Glomerular visceral epithelial cell (primary cell): ENCODE measurements around the gene KRTAP10-11.
"Not testable (repeated sequence)": the region's sequence is repeated elsewhere in the genome, so short reads cannot be mapped to it uniquely, and the experiment has no call there.

Source experiments
- DNase-seq: peaks from one replicate; pipeline ENCODE4 v3.0.0-alpha.2; 2016; ENCODE audit errors: extremely low spot score

Gene KRTAP10-11, protein sequence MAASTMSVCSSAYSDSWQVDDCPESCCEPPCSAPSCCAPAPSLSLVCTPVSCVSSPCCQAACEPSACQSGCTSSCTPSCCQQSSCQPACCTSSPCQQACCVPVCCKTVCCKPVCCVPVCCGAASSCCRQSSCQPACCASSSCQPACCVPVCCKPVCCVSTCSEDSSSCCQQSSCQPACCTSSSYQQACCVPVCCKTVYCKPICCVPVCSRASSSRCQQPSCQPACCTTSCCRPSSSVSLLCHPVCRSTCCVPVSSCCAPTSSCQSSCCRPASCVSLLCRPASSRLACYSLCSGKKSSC

DNA sequence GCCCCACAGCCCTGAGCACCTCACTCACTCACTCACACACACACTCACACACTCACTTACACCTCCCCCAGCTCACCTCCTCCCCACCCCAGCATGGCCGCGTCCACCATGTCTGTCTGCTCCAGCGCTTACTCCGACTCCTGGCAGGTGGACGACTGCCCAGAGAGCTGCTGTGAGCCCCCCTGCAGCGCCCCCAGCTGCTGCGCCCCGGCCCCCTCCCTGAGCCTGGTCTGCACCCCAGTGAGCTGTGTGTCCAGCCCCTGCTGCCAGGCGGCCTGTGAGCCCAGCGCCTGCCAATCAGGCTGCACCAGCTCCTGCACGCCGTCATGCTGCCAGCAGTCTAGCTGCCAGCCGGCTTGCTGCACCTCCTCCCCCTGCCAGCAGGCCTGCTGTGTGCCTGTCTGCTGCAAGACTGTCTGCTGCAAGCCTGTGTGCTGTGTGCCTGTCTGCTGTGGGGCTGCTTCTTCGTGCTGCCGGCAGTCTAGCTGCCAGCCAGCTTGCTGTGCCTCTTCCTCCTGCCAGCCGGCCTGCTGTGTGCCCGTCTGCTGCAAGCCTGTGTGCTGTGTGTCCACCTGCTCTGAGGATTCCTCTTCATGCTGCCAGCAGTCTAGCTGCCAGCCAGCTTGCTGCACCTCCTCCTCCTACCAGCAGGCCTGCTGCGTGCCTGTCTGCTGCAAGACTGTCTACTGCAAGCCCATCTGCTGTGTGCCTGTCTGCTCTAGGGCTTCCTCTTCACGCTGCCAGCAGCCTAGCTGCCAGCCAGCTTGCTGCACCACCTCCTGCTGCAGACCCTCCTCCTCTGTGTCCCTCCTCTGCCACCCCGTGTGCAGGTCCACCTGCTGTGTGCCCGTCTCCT, at the start of gene KRTAP10-11:
Gene KRTAP10-11 (plus strand): TSS at position 49 of the 856 bp plus-strand sequence. CDS start 45 bp downstream, at position 94.
- not testable (repeated sequence) for DNase-seq

GRCh38 chr21:44598061-44598460, 48.2 kb upstream of the KRTAP10-11 start:
- no peak for DNase-seq

DNA sequence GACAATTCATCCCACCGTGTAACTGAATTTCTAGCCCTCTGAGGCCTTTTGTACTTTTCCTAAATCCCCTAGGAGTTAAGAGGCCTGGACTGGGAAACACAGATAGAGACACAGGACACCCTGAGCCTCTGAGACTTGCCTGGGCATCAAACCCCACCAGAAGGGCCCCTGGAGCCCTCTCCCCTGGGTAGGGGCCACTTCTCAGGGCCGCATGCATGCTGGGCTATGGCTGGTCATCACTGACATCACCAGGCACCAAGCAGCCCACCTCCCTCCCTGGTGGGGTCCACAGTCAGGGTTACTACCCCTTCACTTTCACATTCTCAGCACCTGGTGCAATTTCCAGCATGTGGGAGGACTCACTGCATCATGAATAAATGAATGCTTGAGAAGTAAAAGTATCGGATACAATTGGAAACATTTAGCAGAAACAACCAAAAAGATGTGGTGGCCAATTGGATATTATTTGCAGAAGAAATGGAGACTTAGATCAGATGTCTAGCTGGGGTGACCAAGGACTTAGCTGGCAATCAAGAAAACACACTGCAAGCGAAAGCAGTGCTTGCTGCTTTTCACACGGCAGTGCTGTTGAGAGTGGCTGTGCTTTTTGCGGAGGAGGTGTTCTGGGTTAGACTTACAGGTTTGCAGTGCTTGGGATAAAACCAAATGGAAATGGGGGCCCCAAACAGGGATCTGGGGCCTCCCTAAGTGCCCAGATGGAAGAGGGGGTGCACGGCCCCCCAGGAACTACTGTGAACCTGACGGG, 46.8 kb upstream of the KRTAP10-11 start:
- DNase-seq: no peak

- DNase-seq: not testable (repeated sequence)
These were observed 45.9 kb upstream of the KRTAP10-11 start, which contains the start of gene KRTAP10-7 for GRCh38 chr21:44600118-44600978. Gene KRTAP10-7, plus strand, starts transcription at chr21:44600597. Its CDS starts 25 bp downstream, at chr21:44600622.

DNA sequence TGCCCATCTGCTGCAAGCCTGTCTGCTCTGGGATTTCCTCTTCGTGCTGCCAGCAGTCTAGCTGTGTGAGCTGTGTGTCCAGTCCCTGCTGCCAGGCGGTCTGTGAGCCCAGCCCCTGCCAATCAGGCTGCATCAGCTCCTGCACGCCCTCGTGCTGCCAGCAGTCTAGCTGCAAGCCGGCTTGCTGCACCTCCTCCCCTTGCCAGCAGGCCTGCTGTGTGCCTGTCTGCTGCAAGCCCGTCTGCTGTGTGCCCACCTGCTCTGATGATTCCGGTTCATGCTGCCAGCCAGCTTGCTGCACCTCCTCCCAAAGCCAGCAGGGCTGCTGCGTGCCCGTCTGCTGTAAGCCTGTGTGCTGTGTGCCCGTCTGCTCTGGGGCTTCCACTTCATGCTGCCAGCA, 45.1 kb upstream of the KRTAP10-11 start:
- DNase-seq: not testable (repeated sequence)

- no peak for DNase-seq
These were observed 44.4 kb upstream of the KRTAP10-11 start for GRCh38 chr21:44601596-44602462.

DNA sequence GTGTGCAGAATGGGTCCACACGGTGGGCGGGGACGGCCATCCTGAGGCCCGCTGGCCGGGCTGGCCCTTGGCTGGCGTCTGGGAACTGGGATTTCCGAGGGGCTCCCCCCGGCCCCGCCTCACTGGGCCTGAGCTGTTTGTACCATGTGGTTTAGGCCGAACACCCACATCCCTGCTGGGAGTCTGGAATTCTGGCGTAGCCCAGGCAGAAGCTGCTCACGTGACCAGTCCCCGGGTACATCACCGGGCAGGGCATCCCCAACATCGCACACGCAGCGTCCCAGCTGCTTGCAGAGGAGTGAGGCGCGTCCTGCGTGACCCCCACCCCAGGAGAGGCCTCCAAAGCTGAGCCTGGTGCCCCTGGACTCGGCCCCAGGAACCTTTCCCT, 43.8 kb upstream of the KRTAP10-11 start:
- no peak for DNase-seq

- DNase-seq: no peak
These were observed 42.9 kb upstream of the KRTAP10-11 start for GRCh38 chr21:44603109-44603875.

GRCh38 chr21:44603911-44604310, 42.3 kb upstream of the KRTAP10-11 start:
- DNase-seq: no peak

- DNase-seq: no peak
These were observed 39.7 kb upstream of the KRTAP10-11 start for GRCh38 chr21:44606495-44606894.

- DNase-seq: no peak
These were observed 37.0 kb upstream of the KRTAP10-11 start for GRCh38 chr21:44609193-44609592.

GRCh38 chr21:44610157-44610843, 35.9 kb upstream of the KRTAP10-11 start:
- not testable (repeated sequence) for DNase-seq

DNA sequence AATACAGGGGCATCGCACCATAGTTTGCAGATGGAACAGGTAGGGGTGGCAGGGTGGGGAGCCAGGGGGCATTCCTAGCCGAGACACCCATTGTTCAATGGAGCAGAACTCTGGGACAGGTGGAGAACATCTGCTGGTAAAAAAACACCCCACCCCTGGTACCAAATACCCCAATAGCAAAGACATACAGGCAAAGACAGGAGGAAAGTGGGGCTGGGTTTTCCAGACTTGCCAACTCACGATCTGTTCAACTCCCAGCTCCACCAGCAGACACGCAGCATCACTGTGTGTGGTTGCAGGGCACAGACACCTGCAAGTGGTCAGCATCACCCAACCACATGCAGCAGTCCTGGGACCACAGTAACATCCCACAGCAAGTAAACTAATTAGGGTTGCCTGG, 34.7 kb upstream of the KRTAP10-11 start:
- DNase-seq: no peak

DNA sequence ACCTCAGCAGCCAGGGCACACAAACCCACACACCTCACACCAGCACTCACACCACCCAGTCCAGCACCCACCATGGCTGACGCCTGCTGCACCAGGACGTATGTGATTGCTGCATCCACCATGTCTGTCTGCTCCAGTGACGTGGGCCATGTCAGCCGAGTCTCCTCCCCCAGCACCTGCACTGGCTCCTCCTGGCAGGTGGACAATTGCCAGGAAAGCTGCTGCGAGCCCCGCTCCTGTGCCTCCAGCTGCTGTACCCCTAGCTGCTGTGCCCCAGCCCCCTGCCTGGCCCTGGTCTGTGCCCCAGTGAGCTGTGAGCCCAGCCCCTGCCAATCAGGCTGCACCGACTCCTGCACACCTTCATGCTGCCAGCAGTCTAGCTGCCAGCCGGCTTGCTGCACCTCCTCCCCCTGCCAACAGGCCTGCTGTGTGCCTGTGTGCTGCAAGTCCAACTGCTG, 34.2 kb upstream of the KRTAP10-11 start, which contains the start of gene KRTAP10-8:
Gene KRTAP10-8 (plus strand): TSS at position 51 of the 458 bp plus-strand sequence. CDS start 22 bp downstream, at position 73.
- no peak for DNase-seq

- DNase-seq: no peak
These were observed 33.5 kb upstream of the KRTAP10-11 start for GRCh38 chr21:44612669-44613229.

DNA sequence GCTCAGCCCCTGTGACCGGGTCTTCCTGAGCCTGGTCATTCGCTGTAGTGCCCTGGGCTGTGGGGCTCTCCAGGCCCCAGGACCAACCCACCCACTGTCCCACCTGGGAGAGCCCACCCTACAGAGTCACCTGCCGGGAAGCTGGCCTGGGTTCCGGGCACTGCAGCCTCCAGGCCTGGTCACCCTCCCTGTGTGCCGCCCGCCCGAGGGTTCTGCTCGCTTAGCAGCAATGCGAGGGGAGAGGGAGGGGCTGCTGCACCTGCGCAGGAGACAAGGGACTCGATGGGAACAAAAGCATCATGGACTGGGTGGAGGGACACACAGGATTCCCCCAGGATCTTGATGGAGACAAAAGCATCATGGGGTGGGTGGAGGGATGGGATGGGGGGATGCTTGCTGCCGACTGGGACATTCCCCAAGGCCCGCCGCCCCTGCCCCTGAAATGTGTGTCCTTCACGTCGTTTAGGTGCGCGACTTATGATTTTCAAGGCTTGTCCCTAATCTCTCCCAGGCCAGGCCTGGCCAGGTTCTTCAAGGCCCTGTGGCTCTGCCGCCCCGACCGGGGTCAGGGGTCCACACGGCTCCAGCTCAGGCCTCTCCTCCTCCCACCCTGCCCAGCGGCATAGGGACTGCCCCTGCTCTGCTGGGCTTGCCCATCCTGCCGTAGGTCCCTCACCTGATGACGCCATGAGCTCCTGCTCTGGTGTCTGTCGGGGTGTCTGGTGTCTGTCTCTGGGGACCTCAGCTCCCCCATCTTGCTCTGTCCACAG, 32.6 kb upstream of the KRTAP10-11 start:
- no peak for DNase-seq

- no peak for DNase-seq
These were observed 32.0 kb upstream of the KRTAP10-11 start for GRCh38 chr21:44614161-44614631.
